Caco-2 (cell line): ENCODE results near the gene ETV2. TPM values are rescaled to one million over a fixed set of nuclear protein-coding genes. Genes with fewer than 3 reads are reported as not detected.

ENCODE experiments used
- total RNA-seq: library from RNA; stranded (reverse); gene quantifications from 2 replicates; pipeline ENCODE4 v1.2.3, GENCODE V29; 2022

The ETV2 gene
- total RNA-seq, 1 experiment from 2014 or later = 0.77 TPM

Other genes starting within 250 kb of the ETV2 start
- gene FFAR2, start 193.5 kb upstream of the ETV2 start, total RNA-seq = not detected in 2 replicates
- gene KRTDAP, start 151.3 kb upstream of the ETV2 start, total RNA-seq = not detected in 2 replicates
- gene DMKN, start 128.1 kb upstream of the ETV2 start, total RNA-seq = 341 and 354 TPM in 2 replicates
- gene SBSN, start 113.4 kb upstream of the ETV2 start, total RNA-seq = not detected in 2 replicates
- gene GAPDHS, start 108.3 kb upstream of the ETV2 start, total RNA-seq = not detected in 2 replicates
- gene TMEM147, start 96.1 kb upstream of the ETV2 start, total RNA-seq = 126 and 140 TPM in 2 replicates
- gene ATP4A, start 78.1 kb upstream of the ETV2 start, total RNA-seq = not detected in 2 replicates
- gene PMIS2, start 55.6 kb upstream of the ETV2 start, total RNA-seq = not detected in 2 replicates
- 26.4 and 27.9 TPM in 2 replicates for gene HAUS5, start 29.0 kb upstream of the ETV2 start, total RNA-seq
- 140 and 165 TPM in 2 replicates for gene RBM42, start 12.7 kb upstream of the ETV2 start, total RNA-seq
- 551 and 639 TPM in 2 replicates for gene COX6B1, start 6.6 kb downstream of the ETV2 start, total RNA-seq
- gene UPK1A, start 24.8 kb downstream of the ETV2 start, total RNA-seq = not detected in 2 replicates
- gene ZBTB32, start 62.8 kb downstream of the ETV2 start, total RNA-seq = not detected in 2 replicates
- gene KMT2B, start 76.3 kb downstream of the ETV2 start, total RNA-seq = 54.2 and 62.6 TPM in 2 replicates
- gene IGFLR1, start 100.7 kb downstream of the ETV2 start, total RNA-seq = 10.1 and 11.3 TPM in 2 replicates
- gene U2AF1L4, start 103.7 kb downstream of the ETV2 start, total RNA-seq = 21.3 and 24.6 TPM in 2 replicates
- 70.2 and 70.5 TPM in 2 replicates for gene PSENEN, start 103.9 kb downstream of the ETV2 start, total RNA-seq
- gene LIN37, start 106.8 kb downstream of the ETV2 start, total RNA-seq = 8.1 and 10.2 TPM in 2 replicates
- gene HSPB6, start 115.3 kb downstream of the ETV2 start, total RNA-seq = 0.48 and 0.81 TPM in 2 replicates
- gene PROSER3, start 116.4 kb downstream of the ETV2 start, total RNA-seq = 34.6 and 37.0 TPM in 2 replicates
- 17.8 and 18.3 TPM in 2 replicates for gene ARHGAP33, start 133.8 kb downstream of the ETV2 start, total RNA-seq
- 0.28 TPM in 1 of 2 replicates, not detected in the other for gene PRODH2, start 171.1 kb downstream of the ETV2 start, total RNA-seq
- gene NPHS1, start 210.8 kb downstream of the ETV2 start, total RNA-seq = not detected in 2 replicates
- 0.14 TPM in 1 of 2 replicates, not detected in the other for gene KIRREL2, start 215.2 kb downstream of the ETV2 start, total RNA-seq
- gene APLP1, start 226.8 kb downstream of the ETV2 start, total RNA-seq = 4.6 and 6.5 TPM in 2 replicates